ENCODE results near the gene CTTNBP2.

Gene CTTNBP2

DNA sequence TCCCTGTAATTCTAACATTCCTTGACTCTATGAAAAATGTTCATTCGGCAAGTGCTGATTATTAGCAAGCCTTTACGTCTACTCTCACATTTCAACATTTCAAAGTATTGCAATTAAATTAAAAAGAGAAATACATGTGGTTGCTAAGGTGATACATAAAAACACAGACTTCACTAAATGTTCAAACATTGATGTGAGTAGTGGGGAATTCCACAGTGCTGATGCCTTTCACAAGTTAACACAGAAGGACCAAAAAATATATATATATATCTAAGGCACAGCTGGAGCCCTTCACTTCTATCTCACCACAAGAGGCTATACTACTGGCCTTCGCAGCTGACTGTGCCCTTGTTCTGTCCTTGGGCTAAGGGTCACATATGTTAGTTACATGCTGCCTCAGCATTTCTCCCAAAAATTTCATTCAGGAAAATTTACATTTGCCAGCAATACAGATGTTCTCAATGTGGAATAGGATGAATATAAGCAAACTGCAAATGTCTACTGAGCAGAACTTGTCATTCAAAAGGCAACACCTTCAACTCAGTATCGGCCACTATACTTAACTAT is 13.9 kb downstream of the CTTNBP2 start:
- DNase-seq (ENCODE audit: low read depth in 1 of 2, low spot score in 1 of 2) = no peak
- TF ChIP-seq, protein P1, sequence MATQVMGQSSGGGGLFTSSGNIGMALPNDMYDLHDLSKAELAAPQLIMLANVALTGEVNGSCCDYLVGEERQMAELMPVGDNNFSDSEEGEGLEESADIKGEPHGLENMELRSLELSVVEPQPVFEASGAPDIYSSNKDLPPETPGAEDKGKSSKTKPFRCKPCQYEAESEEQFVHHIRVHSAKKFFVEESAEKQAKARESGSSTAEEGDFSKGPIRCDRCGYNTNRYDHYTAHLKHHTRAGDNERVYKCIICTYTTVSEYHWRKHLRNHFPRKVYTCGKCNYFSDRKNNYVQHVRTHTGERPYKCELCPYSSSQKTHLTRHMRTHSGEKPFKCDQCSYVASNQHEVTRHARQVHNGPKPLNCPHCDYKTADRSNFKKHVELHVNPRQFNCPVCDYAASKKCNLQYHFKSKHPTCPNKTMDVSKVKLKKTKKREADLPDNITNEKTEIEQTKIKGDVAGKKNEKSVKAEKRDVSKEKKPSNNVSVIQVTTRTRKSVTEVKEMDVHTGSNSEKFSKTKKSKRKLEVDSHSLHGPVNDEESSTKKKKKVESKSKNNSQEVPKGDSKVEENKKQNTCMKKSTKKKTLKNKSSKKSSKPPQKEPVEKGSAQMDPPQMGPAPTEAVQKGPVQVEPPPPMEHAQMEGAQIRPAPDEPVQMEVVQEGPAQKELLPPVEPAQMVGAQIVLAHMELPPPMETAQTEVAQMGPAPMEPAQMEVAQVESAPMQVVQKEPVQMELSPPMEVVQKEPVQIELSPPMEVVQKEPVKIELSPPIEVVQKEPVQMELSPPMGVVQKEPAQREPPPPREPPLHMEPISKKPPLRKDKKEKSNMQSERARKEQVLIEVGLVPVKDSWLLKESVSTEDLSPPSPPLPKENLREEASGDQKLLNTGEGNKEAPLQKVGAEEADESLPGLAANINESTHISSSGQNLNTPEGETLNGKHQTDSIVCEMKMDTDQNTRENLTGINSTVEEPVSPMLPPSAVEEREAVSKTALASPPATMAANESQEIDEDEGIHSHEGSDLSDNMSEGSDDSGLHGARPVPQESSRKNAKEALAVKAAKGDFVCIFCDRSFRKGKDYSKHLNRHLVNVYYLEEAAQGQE (IDR thresholded peaks at IDR 0.05; ENCODE audit: insufficient replicate concordance, low read depth) = no peak
- no peak for TF ChIP-seq SPI1 (IDR thresholded peaks at IDR 0.05; ENCODE audit: borderline replicate concordance, low read depth)
- TF ChIP-seq POLR2AphosphoS5 (IDR thresholded peaks at IDR 0.05; ENCODE audit: low read depth) = no peak
- TF ChIP-seq, protein P2, sequence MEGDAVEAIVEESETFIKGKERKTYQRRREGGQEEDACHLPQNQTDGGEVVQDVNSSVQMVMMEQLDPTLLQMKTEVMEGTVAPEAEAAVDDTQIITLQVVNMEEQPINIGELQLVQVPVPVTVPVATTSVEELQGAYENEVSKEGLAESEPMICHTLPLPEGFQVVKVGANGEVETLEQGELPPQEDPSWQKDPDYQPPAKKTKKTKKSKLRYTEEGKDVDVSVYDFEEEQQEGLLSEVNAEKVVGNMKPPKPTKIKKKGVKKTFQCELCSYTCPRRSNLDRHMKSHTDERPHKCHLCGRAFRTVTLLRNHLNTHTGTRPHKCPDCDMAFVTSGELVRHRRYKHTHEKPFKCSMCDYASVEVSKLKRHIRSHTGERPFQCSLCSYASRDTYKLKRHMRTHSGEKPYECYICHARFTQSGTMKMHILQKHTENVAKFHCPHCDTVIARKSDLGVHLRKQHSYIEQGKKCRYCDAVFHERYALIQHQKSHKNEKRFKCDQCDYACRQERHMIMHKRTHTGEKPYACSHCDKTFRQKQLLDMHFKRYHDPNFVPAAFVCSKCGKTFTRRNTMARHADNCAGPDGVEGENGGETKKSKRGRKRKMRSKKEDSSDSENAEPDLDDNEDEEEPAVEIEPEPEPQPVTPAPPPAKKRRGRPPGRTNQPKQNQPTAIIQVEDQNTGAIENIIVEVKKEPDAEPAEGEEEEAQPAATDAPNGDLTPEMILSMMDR (IDR thresholded peaks at IDR 0.05; ENCODE audit: insufficient read depth, low read length) = no peak
- no peak for TF ChIP-seq GABPA (IDR thresholded peaks at IDR 0.05; ENCODE audit: low read depth)
- no peaks in the 10 kb centered on the region for H3K27me3 ChIP-seq (ENCODE audit: insufficient read depth, poor library complexity, severe bottlenecking)
- no peak overlapping the region for H3K4me3 ChIP-seq (replicated peaks; ENCODE audit: insufficient read depth, low read length)
- no peak overlapping the region for H3K27ac ChIP-seq (replicated peaks)

DNA sequence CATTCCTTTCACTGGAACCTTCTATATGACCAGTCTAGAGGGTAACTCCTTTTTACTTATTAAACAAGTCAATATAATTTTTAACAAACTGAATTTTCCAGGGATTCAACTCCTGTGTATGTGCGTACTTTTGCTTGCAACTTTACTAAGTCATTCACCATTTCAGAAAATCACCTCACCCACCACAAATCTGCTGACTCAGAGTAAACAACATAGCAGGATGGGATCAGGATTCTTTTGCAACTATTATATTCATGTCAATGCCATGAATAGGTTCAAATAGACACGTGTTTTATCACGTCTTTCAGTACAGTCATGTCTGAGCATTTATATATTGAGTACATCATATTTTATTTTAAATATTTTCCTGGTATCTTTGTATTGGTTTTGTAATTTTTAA is 14.5 kb downstream of the CTTNBP2 start:
- Histone ChIP-seq H3K4me3 (replicated peaks; ENCODE audit: insufficient read depth, low read length) (no peak overlapping the region), H3K27me3 (ENCODE audit: insufficient read depth, poor library complexity, severe bottlenecking) (no peaks in the 10 kb centered on the region), H3K27ac (replicated peaks) (no peak overlapping the region)
- no peak for DNase-seq (ENCODE audit: low read depth in 1 of 2, low spot score in 1 of 2)
- TF ChIP-seq, protein P2 (IDR thresholded peaks at IDR 0.05; ENCODE audit: insufficient read depth, low read length) = no peak
- no peak for TF ChIP-seq GABPA (IDR thresholded peaks at IDR 0.05; ENCODE audit: low read depth)
- TF ChIP-seq SPI1 (IDR thresholded peaks at IDR 0.05; ENCODE audit: borderline replicate concordance, low read depth) = no peak
- TF ChIP-seq, protein P1 (IDR thresholded peaks at IDR 0.05; ENCODE audit: insufficient replicate concordance, low read depth) = no peak
- TF ChIP-seq POLR2AphosphoS5 (IDR thresholded peaks at IDR 0.05; ENCODE audit: low read depth) = no peak

DNA sequence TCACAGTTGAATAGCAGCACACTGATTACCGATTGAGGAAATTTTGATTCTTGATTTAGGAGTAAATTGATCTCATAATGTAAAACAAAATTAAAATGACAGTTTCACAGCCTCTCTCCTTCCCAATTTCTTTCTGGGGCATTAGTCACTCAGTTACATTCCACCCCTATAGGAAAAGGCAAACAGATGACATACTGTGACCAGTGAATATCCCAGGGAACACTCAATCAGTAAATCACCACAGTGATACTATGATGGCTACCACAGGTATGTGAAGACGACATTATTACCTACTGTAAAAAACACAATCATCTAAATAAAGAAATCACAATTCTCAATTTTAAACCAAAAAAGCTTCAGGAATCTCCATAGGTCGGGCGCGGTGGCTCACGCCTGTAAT is 15.5 kb downstream of the CTTNBP2 start:
- DNase-seq (ENCODE audit: low read depth in 1 of 2, low spot score in 1 of 2) = no peak
- H3K27ac ChIP-seq (replicated peaks) = no peak overlapping the region
- TF ChIP-seq, protein P2 (IDR thresholded peaks at IDR 0.05; ENCODE audit: insufficient read depth, low read length) = no peak
- TF ChIP-seq POLR2AphosphoS5 (IDR thresholded peaks at IDR 0.05; ENCODE audit: low read depth) = no peak
- TF ChIP-seq, protein P1 (IDR thresholded peaks at IDR 0.05; ENCODE audit: insufficient replicate concordance, low read depth) = no peak
- TF ChIP-seq SPI1 (IDR thresholded peaks at IDR 0.05; ENCODE audit: borderline replicate concordance, low read depth) = no peak
- no peak for TF ChIP-seq GABPA (IDR thresholded peaks at IDR 0.05; ENCODE audit: low read depth)
- H3K27me3 ChIP-seq (ENCODE audit: insufficient read depth, poor library complexity, severe bottlenecking) = no peaks in the 10 kb centered on the region
- H3K4me3 ChIP-seq (replicated peaks; ENCODE audit: insufficient read depth, low read length) = no peak overlapping the region
